M059J (cell line): ENCODE measurements around the gene ANKRD17. TPM values are rescaled to one million over a fixed set of nuclear protein-coding genes. Genes with fewer than 3 reads are reported as not detected.

Experiments
- DNase-seq: peaks from one replicate; pipeline ENCODE4 v3.0.0-alpha.2; 2012; ENCODE audit warnings: low read depth
- total RNA-seq: library from RNA; depleted of rRNA; stranded (reverse); fragments of >200 nt; shearing (Covaris generic); gene quantifications from 2 replicates; pipeline ENCODE4 v1.2.3, GENCODE V29; 2014; rRNA removed

Gene ANKRD17
- total RNA-seq, 1 experiment from 2014 or later: 32.8 TPM

DNA sequence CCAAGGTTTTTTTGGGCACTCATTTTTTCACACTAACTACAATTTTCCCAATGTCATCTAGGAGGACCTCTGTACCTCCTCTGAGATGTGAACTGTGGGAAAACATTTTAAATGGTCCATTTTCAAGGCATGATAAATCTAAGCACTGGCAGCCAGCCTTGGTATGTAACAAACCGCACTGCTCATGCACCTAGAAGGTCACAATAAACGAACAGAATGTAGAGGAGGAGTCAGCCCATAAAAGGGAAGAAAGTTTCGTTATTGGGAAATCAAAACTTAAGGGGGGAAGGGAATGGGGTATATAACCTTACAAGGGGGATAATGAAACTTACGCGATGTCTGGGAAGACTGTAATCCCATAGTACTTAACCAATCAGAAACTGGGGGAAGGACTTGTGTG is 205.5 kb downstream of the ANKRD17 start:
- no peak for DNase-seq

DNA sequence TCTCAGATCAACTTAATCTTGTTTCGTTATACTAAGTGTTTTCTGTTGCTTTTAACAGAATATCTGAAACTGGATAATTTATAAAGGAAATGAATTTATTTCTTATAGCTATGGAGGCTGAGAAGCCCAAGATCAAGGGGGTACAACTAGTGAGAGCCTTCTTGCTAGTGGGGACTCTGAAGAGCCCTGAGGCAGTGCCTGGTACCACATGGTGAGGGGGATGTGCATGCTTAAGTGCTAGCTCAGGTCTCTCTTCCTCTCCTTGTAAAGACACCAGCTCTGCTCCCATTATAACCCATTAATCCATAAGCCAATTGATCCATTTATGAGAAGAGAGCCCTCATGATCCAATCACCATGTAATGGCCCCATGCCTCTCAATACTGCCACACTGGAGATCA is 207.0 kb downstream of the ANKRD17 start:
- no peak for DNase-seq

DNA sequence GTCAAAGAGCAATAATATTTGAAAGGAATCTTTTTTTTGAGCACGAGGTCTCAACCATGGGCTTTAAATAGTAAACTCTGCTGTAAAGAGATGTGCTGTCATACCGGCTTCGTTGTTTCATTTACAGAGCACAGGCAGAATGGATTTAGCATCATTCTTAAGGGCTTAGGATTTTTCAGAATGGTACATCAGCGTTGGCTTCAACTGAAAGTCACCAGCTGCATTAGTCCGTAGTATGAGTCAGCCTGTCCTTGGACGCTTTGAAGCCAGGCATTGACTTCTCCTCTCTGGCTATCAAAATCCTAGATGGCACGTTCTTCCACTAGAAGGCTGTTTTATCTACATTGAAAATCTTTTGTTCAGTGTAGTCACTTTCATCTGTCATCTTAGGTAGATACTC is 212.7 kb downstream of the ANKRD17 start:
- DNase-seq: no peak

DNA sequence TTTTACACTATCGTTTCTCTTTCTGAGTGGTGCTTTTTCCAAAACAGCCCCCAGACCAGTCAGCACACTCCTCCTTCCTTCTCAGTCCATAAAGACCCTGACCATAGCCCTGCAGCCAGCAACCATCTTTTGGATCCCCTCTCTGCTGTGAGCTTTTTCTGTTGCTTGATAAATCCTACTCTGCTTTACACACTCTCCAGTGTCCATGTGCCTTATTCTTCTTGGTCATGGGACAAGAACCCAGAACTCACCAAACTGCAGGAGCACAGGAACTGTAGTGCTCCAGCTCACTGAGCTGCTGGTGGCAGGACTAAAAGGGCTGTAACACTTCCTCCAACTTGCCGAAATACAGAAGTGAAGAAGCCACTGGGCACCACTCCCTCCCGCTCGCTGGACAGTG is 221.5 kb downstream of the ANKRD17 start:
- no peak for DNase-seq

DNA sequence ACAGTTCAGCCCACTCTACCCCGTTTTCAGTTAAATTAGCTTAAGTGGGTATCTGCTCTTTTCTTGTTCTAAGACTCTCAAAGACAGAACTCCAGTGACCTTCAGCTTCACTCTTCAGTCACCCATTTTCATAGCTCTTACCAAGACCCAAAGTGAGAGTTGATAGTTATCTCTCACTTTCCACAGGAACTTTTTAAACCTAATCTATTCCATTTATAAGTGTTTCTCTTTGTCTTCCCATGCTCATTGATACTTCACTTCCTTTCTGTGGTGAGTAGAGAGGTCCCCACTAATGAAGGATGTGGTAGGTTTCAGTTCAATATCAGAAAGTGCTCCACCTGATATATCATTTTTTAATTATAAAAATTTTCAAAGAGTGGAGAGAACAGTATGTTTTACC is 222.5 kb downstream of the ANKRD17 start:
- DNase-seq: no peak

DNA sequence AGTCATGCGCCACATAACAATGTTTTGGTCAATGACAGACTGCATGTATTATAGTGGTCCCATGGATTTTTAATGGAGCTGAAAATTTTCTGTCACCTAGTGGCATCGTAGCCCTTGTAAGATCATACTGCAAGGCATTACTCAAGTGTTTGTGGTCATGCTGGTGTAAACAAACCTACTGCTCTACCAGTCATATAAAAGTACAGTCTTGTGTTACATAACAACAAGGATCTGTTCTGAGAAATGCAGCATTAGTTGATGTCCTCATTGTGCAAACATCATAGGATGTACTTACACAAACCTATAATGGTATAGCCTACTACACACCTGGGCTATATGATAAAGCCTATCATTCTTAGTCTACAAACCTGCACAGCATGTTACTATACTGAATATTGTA is 223.7 kb downstream of the ANKRD17 start:
- peak; percentile 37 for DNase-seq

DNA sequence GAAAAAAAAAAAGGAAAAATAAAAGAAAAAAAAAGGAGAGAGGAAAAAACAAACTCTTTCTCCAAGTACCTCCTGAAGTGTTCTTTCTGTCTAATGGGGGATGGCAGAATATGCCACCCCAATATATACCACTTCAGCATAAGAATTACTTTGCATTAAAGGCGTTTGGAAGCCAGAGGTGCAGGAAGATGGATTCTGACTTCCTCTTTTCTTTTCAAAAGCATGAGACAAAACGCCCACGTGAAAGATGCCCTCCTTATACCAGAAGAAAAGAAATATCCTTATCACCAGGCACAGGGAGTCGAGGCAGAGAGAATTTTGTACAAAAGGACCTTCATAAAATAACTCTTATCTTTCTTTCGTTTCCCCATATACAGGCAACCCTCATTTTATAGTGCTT is 230.0 kb downstream of the ANKRD17 start:
- DNase-seq: no peak

Other genes with a start within 250 kb of the ANKRD17 start
- gene COX18, start 189.1 kb downstream of the ANKRD17 start, total RNA-seq: 8.4 and 13.0 TPM in 2 replicates
- gene ALB, start 145.5 kb upstream of the ANKRD17 start, total RNA-seq: not detected in 2 replicates
- gene AFP, start 177.4 kb upstream of the ANKRD17 start, total RNA-seq: 1.2 and 1.7 TPM in 2 replicates
- gene AFM, start 222.9 kb upstream of the ANKRD17 start, total RNA-seq: 0.07 TPM in 1 of 2 replicates, not detected in the other